ENCODE measurements around the gene ZBTB20.

Gene ZBTB20

GRCh38 chr3:114539525-114539924, 607.6 kb downstream of the ZBTB20 start:
- DNase-seq (ENCODE audit: low read depth in 1 of 2, low spot score in 1 of 2), result no peak
- H3K27me3 ChIP-seq (ENCODE audit: insufficient read depth, poor library complexity, severe bottlenecking), result no peaks in the 10 kb centered on the region
- TF ChIP-seq, protein P1, sequence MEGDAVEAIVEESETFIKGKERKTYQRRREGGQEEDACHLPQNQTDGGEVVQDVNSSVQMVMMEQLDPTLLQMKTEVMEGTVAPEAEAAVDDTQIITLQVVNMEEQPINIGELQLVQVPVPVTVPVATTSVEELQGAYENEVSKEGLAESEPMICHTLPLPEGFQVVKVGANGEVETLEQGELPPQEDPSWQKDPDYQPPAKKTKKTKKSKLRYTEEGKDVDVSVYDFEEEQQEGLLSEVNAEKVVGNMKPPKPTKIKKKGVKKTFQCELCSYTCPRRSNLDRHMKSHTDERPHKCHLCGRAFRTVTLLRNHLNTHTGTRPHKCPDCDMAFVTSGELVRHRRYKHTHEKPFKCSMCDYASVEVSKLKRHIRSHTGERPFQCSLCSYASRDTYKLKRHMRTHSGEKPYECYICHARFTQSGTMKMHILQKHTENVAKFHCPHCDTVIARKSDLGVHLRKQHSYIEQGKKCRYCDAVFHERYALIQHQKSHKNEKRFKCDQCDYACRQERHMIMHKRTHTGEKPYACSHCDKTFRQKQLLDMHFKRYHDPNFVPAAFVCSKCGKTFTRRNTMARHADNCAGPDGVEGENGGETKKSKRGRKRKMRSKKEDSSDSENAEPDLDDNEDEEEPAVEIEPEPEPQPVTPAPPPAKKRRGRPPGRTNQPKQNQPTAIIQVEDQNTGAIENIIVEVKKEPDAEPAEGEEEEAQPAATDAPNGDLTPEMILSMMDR (IDR thresholded peaks at IDR 0.05; ENCODE audit: insufficient read depth, low read length), result no peak
- TF ChIP-seq POLR2AphosphoS5 (IDR thresholded peaks at IDR 0.05; ENCODE audit: low read depth), result no peak
- TF ChIP-seq, protein P2, sequence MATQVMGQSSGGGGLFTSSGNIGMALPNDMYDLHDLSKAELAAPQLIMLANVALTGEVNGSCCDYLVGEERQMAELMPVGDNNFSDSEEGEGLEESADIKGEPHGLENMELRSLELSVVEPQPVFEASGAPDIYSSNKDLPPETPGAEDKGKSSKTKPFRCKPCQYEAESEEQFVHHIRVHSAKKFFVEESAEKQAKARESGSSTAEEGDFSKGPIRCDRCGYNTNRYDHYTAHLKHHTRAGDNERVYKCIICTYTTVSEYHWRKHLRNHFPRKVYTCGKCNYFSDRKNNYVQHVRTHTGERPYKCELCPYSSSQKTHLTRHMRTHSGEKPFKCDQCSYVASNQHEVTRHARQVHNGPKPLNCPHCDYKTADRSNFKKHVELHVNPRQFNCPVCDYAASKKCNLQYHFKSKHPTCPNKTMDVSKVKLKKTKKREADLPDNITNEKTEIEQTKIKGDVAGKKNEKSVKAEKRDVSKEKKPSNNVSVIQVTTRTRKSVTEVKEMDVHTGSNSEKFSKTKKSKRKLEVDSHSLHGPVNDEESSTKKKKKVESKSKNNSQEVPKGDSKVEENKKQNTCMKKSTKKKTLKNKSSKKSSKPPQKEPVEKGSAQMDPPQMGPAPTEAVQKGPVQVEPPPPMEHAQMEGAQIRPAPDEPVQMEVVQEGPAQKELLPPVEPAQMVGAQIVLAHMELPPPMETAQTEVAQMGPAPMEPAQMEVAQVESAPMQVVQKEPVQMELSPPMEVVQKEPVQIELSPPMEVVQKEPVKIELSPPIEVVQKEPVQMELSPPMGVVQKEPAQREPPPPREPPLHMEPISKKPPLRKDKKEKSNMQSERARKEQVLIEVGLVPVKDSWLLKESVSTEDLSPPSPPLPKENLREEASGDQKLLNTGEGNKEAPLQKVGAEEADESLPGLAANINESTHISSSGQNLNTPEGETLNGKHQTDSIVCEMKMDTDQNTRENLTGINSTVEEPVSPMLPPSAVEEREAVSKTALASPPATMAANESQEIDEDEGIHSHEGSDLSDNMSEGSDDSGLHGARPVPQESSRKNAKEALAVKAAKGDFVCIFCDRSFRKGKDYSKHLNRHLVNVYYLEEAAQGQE (IDR thresholded peaks at IDR 0.05; ENCODE audit: insufficient replicate concordance, low read depth), result no peak
- no peak for TF ChIP-seq SPI1 (IDR thresholded peaks at IDR 0.05; ENCODE audit: borderline replicate concordance, low read depth)
- no peak for TF ChIP-seq GABPA (IDR thresholded peaks at IDR 0.05; ENCODE audit: low read depth)
- no peak overlapping the region for H3K4me3 ChIP-seq (replicated peaks; ENCODE audit: insufficient read depth, low read length)
- H3K27ac ChIP-seq (replicated peaks), result no peak overlapping the region

GRCh38 chr3:114538211-114538610, 608.9 kb downstream of the ZBTB20 start:
- no peak for DNase-seq (ENCODE audit: low read depth in 1 of 2, low spot score in 1 of 2)

DNA sequence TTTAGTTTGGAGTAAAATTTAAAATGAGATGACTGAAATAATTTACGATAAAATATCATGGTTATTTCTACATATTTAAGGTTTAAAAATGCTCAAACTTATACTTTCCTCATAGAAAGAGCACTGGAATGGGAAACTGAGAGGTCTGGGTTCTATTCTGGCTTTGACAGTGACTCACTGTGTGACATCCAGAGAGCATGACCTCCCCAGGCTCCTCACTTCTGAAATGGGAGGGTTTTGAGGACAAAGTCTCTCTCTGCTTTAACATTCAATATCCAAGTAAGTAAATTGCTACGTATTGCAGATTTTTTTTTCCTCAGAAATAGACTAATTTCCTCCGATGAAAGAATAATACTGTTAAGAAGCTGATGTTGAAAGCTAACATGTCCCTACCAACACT, 618.6 kb downstream of the ZBTB20 start:
- H3K27me3 ChIP-seq (ENCODE audit: insufficient read depth, poor library complexity, severe bottlenecking), result no peaks in the 10 kb centered on the region
- no peak overlapping the region for H3K4me3 ChIP-seq (replicated peaks; ENCODE audit: insufficient read depth, low read length)
- no peak overlapping the region for H3K27ac ChIP-seq (replicated peaks)
- DNase-seq (ENCODE audit: low read depth in 1 of 2, low spot score in 1 of 2), result no peak
- TF ChIP-seq POLR2AphosphoS5 (IDR thresholded peaks at IDR 0.05; ENCODE audit: low read depth) (no peak), GABPA (IDR thresholded peaks at IDR 0.05; ENCODE audit: low read depth) (no peak), SPI1 (IDR thresholded peaks at IDR 0.05; ENCODE audit: borderline replicate concordance, low read depth) (no peak)
- TF ChIP-seq, protein P2 (IDR thresholded peaks at IDR 0.05; ENCODE audit: insufficient replicate concordance, low read depth), result no peak
- TF ChIP-seq, protein P1 (IDR thresholded peaks at IDR 0.05; ENCODE audit: insufficient read depth, low read length), result no peak

More at GRCh38 chr3:114538211-114538610, 608.9 kb downstream of the ZBTB20 start:
- Histone ChIP-seq H3K27me3 (ENCODE audit: insufficient read depth, poor library complexity, severe bottlenecking) (no peaks in the 10 kb centered on the region), H3K4me3 (replicated peaks; ENCODE audit: insufficient read depth, low read length) (no peak overlapping the region), H3K27ac (replicated peaks) (no peak overlapping the region)
- TF ChIP-seq, protein P2 (IDR thresholded peaks at IDR 0.05; ENCODE audit: insufficient replicate concordance, low read depth), result no peak
- TF ChIP-seq POLR2AphosphoS5 (IDR thresholded peaks at IDR 0.05; ENCODE audit: low read depth), result no peak
- no peak for TF ChIP-seq SPI1 (IDR thresholded peaks at IDR 0.05; ENCODE audit: borderline replicate concordance, low read depth)
- TF ChIP-seq, protein P1 (IDR thresholded peaks at IDR 0.05; ENCODE audit: insufficient read depth, low read length), result no peak
- TF ChIP-seq GABPA (IDR thresholded peaks at IDR 0.05; ENCODE audit: low read depth), result no peak
